Esophagus muscularis mucosa (tissue), 4 donors: ENCODE data around the gene DYTN. TPM values are rescaled to one million over a fixed set of nuclear protein-coding genes. Genes with fewer than 3 reads are reported as not detected.

Experiments
- DNase-seq: peaks from one replicate; pipeline ENCODE4 v3.0.0-alpha.2; 2017; ENCODE audit errors: extremely low spot score
- H3K27ac ChIP-seq, 4 donors: fragments of 200-600 bp; sonication (generic); replicated peaks in 1 of 4; 1 replicate in 3 of 4; 2 replicates in 1 of 4; pipeline ENCODE4 v1.5.1; 2016 to 2019; ENCODE audit warnings: mild to moderate bottlenecking in 1 of 4
- H3K27me3 ChIP-seq, 4 donors: fragments of 200-600 bp; sonication (generic); one replicate each; pipeline versions ENCODE4 v1.5.1 to v1.6.0; 2016 to 2019
- H3K36me3 ChIP-seq, 4 donors: fragments of 200-600 bp; sonication (generic); one replicate each; pipeline ENCODE4 v1.5.1; 2016 to 2019
- H3K4me1 ChIP-seq, 4 donors: fragments of 200-600 bp; sonication (generic); one replicate each; pipeline ENCODE4 v1.5.1; 2016 to 2019
- H3K4me3 ChIP-seq, 4 donors: fragments of 200-600 bp; sonication (generic); 1 replicate in 2 of 4; 2 replicates in 2 of 4; pipeline ENCODE4 v1.5.1; 2016 to 2019; ENCODE audit warnings: mild to moderate bottlenecking in 4 of 4, moderate library complexity in 1 of 4
- H3K9me3 ChIP-seq, 4 donors: fragments of 200-600 bp; sonication (generic); 1 replicate in 3 of 4; 2 replicates in 1 of 4; pipeline ENCODE4 v1.5.1; 2016 to 2019
- EP300 ChIP-seq: sonication (generic); formaldehyde crosslinking; IDR thresholded peaks from one replicate; pipeline ENCODE4 v1.6.1; 2017; ENCODE audit warnings: antibody characterized with exemption
- POLR2A ChIP-seq: fragments of 450-650 bp; IDR thresholded peaks from one replicate; pipeline ENCODE4 v1.6.1; 2017; ENCODE audit warnings: antibody characterized with exemption, moderate library complexity, mild to moderate bottlenecking, low read depth
- POLR2AphosphoS5 ChIP-seq, 2 donors: sonication (generic); formaldehyde crosslinking; IDR thresholded peaks; one replicate each; pipeline ENCODE4 v1.6.1; 2017; ENCODE audit warnings: antibody characterized with exemption in 2 of 2
- WGBS: methylation state at CpG from one replicate; pipeline ENCODE4 v1.1.5; 2018; 5-methylcytosine and 5-hydroxymethylcytosine counted together
- intact Hi-C: fragments of 100-400 bp; cut with DNase I; formaldehyde crosslinking; loops from one replicate; pipeline ENCODE4 v1.15.1; 2023
- total RNA-seq, 4 donors: library from RNA; depleted of rRNA; stranded (reverse); fragments of >200 nt; gene quantifications; one replicate each; pipeline versions ENCODE4 v1.1.0 to v1.2.1, GENCODE V29; 2016
- TF ChIP-seq, protein P1 (sequence below), 3 experiments: fragments of 200-600 bp in 2 of 3; fragments of 450-650 bp in 1 of 3; sonication (generic) in 2 of 3; IDR thresholded peaks; one replicate each; pipeline ENCODE4 v1.5.1; 2017 to 2019; ENCODE audit warnings: antibody characterized with exemption in 3 of 3, mild to moderate bottlenecking in 2 of 3, moderate library complexity in 1 of 3

The DYTN gene
- total RNA-seq, 4 donors from 2014 or later: not detected

DNA sequence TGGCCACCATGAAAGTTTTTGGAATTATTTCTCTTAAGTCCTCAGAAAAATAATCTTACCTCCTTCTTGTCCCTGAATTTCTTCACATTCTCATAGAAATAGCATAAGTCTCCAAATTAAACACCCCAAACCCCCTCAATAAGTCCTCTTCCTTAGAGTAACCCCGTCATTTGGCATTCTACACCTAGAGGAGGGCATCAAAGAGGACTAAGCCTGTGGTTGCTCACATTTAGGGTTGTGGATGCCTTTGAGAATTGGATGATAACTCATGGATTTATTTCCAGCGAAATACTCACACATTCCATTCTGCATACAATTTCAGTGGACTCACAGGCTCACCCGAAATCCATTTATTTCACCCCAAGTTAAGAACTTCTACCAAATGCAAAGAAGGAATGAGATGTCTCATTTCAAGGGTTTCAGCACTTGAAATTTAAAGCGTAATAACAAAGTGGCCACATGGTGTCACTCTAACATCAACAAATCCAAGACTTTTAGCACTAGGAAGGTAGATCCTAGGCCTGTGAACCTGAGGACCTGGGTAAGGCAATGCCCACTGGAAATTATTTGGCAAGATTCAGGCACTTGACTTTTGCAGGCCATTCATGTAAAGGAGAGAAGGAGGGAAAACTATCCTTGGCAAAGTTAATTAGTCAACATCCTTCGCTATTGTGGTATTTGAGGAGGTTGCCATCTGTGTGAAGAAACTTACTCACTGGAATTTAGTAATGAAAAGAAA lies 24.6 kb downstream of the DYTN start:
- Histone ChIP-seq H3K27ac (no peak overlapping the region), H3K4me1 (no peaks in the 10 kb centered on the region), H3K4me3 (no peak overlapping the region), H3K9me3 (no peaks in the 10 kb centered on the region), H3K27me3 (no peaks in the 10 kb centered on the region), H3K36me3 (no peaks in the 10 kb centered on the region)
- no peak for DNase-seq
- TF ChIP-seq EP300 (no peak), POLR2A (no peak), POLR2AphosphoS5 (IDR thresholded peaks at IDR 0.05) (no peak)
- TF ChIP-seq, protein P1, sequence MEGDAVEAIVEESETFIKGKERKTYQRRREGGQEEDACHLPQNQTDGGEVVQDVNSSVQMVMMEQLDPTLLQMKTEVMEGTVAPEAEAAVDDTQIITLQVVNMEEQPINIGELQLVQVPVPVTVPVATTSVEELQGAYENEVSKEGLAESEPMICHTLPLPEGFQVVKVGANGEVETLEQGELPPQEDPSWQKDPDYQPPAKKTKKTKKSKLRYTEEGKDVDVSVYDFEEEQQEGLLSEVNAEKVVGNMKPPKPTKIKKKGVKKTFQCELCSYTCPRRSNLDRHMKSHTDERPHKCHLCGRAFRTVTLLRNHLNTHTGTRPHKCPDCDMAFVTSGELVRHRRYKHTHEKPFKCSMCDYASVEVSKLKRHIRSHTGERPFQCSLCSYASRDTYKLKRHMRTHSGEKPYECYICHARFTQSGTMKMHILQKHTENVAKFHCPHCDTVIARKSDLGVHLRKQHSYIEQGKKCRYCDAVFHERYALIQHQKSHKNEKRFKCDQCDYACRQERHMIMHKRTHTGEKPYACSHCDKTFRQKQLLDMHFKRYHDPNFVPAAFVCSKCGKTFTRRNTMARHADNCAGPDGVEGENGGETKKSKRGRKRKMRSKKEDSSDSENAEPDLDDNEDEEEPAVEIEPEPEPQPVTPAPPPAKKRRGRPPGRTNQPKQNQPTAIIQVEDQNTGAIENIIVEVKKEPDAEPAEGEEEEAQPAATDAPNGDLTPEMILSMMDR (IDR thresholded peaks at IDR 0.05): peak; percentile 58 to 63 (median 61)
- intact Hi-C loops: loop anchor here (2.0 to 10.0 kb wide), 2 partner anchors 71 to 781 kb away; partner anchors contain the start of genes FASTKD2 and MDH1B
- 40% methylated on average over 5 of the region's 5 CpGs for WGBS

DNA sequence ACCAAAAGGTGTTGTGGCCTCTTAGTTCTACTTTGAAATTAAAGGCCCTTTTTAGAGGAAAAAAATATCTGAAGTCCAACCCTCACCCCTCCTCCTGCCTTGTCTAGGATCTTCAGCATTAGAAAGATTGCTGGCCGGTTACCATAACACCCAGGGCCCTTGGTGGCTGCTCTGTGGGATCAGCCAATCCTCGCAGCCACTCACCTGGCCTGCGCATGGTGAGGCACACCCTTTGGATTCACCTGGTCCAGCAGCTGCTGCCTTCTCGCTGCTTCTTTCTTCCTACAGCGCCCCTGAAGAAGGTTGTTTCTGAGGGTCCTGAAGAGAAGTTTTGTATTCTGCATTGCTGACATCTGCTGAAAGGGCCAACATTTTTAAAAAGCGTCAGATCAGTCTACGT lies 25.2 kb downstream of the DYTN start:
- intact Hi-C loops: loop anchor here (2.0 to 10.0 kb wide), 2 partner anchors 72 to 782 kb away; partner anchors contain the start of genes FASTKD2 and MDH1B
- WGBS: 70% methylated on average over 6 of the region's 7 CpGs
- Histone ChIP-seq H3K4me3 (no peak overlapping the region), H3K27ac (no peak overlapping the region), H3K9me3 (no peaks in the 10 kb centered on the region), H3K27me3 (no peaks in the 10 kb centered on the region), H3K36me3 (no peaks in the 10 kb centered on the region), H3K4me1 (no peaks in the 10 kb centered on the region)
- no peak for TF ChIP-seq POLR2AphosphoS5 (IDR thresholded peaks at IDR 0.05)
- TF ChIP-seq, protein P1 (IDR thresholded peaks at IDR 0.05): no peak
- TF ChIP-seq EP300: no peak
- no peak for TF ChIP-seq POLR2A
- DNase-seq: no peak

DNA sequence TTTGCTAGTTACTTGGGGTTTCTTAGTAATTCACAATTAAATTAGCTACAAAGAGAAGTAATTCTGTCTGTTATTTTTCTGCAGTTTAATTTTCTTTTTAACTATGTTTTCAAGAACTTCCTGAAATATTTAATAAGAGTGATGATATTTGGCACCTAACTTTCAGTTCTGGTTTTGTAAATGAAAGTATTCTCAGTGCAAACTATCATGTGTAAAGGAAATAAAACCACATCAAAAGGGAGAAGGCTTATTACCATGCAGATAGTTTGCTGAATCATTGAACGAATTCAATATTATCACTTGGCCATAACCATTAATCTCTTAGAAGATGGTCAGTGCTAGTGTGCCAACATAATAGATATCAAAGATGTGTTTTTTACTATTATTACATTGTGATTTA lies 29.2 kb downstream of the DYTN start:
- Histone ChIP-seq H3K9me3 (no peaks in the 10 kb centered on the region), H3K4me3 (no peak overlapping the region), H3K4me1 (no peaks in the 10 kb centered on the region), H3K27ac (no peak overlapping the region), H3K36me3 (no peaks in the 10 kb centered on the region), H3K27me3 (peaks cover 0 to 4% (median 0%) of the 10 kb centered on the region in 4 donors)
- 59% methylated on average over 1 of the region's 1 CpG for WGBS
- no peak for DNase-seq
- intact Hi-C loops: no loop called here
- TF ChIP-seq EP300: no peak
- TF ChIP-seq, protein P1 (IDR thresholded peaks at IDR 0.05): no peak
- no peak for TF ChIP-seq POLR2A
- TF ChIP-seq POLR2AphosphoS5 (IDR thresholded peaks at IDR 0.05): no peak

DNA sequence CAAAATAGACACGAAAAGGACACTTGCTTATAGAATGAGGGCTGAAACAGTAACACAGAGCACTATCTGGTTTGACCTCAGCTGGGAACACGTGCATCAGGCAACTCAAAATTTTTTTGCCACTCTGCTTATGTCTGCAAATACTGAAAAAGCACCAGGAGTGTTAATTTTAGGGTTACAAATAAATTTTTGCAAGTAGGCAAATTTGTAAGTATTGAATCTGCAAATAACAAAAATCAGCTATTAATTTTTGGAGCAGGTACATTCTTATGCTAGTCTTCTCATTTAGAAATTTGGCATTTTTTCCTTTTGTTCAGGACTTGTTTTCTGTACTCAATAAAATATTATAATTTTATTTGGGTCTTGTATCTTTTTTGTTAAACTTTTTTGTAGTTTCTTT lies 29.7 kb downstream of the DYTN start:
- Histone ChIP-seq H3K27me3 (peaks cover 0 to 4% (median 0%) of the 10 kb centered on the region in 4 donors), H3K36me3 (no peaks in the 10 kb centered on the region), H3K4me3 (no peak overlapping the region), H3K27ac (no peak overlapping the region), H3K9me3 (no peaks in the 10 kb centered on the region), H3K4me1 (no peaks in the 10 kb centered on the region)
- intact Hi-C loops: no loop called here
- 63% methylated on average over 2 of the region's 2 CpGs for WGBS
- TF ChIP-seq EP300 (no peak), POLR2A (no peak), POLR2AphosphoS5 (IDR thresholded peaks at IDR 0.05) (no peak)
- TF ChIP-seq, protein P1 (IDR thresholded peaks at IDR 0.05): no peak
- no peak for DNase-seq
